Neutrophil (primary cell): Measurements from ENCODE around the gene TEF.
A peak's percentile ranks its signal among the peaks of the same experiment; 100 is the strongest.

Source experiments
- H3K27ac ChIP-seq: fragments of 200-600 bp; sonication (generic); 2 replicates; pipeline ENCODE4 v1.5.1; 2016; ENCODE audit warnings: mild to moderate bottlenecking, moderate library complexity
- H3K27me3 ChIP-seq: fragments of 200-600 bp; sonication (generic); 2 replicates; pipeline ENCODE4 v1.6.0; 2016; ENCODE audit warnings: mild to moderate bottlenecking
- H3K36me3 ChIP-seq: fragments of 200-600 bp; sonication (generic); 2 replicates; pipeline ENCODE4 v1.5.1; 2017
- H3K4me1 ChIP-seq, 2 experiments: fragments of 200-600 bp in 1 of 2; sonication (generic) in 1 of 2; 1 replicate in 1 of 2; 2 replicates in 1 of 2; pipeline versions ENCODE4 v1.5.1 to v1.6.1; 2013 to 2016; ENCODE audit warnings: low read depth in 1 of 2, low read length in 1 of 2, mild to moderate bottlenecking in 1 of 2, moderate library complexity in 1 of 2; ENCODE audit not compliant: control insufficient read depth in 1 of 2, insufficient read depth in 1 of 2
- H3K4me3 ChIP-seq, 2 experiments: fragments of 200-600 bp in 1 of 2; sonication (generic) in 1 of 2; 1 replicate in 1 of 2; 2 replicates in 1 of 2; pipeline ENCODE4 v1.5.1; 2013 to 2016; ENCODE audit warnings: low read depth in 1 of 2, low read length in 1 of 2, mild to moderate bottlenecking in 1 of 2, moderate library complexity in 1 of 2
- H3K9me3 ChIP-seq: fragments of 200-600 bp; sonication (generic); 2 replicates; pipeline ENCODE4 v1.5.1; 2016
- TF ChIP-seq, protein P1 (sequence below): fragments of 200-600 bp; sonication (generic); IDR thresholded peaks from 2 replicates; pipeline ENCODE4 v1.5.1; 2016; ENCODE audit warnings: antibody characterized with exemption

The TEF gene

DNA sequence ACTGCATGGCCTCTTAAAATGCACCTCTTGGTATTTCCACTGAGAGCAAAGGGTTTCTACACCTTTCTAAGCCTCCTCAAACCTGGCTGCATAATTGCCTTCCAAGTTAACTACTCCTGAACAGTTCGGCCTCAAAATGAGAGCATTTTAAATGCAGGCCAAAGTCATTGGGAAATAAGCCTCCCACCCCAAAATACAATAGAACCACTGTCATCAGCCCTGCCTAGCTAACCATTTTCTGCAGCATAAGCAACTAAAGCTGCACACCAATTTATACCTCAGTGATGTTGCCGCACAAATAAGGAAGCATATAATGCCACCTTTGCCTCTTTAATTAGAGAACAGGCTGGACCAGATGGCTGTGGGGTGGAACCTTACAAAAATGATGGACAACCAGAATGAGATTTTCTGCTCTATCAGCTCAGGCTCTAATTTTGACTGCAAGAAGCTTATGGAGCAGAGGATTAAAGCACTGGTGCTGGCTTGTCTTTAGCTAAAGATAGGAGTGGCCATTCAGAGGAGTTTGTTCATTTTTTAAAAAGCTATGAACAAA, 60.6 kb downstream of the TEF start:
- peaks cover 3% of the 10 kb centered on the region for H3K36me3 ChIP-seq
- no peaks in the 10 kb centered on the region for H3K9me3 ChIP-seq
- no peaks in the 10 kb centered on the region for H3K27me3 ChIP-seq
- peak overlapping the region; percentile 15 for H3K27ac ChIP-seq
- peaks cover 23 to 25% of the 10 kb centered on the region in 2 experiments for H3K4me1 ChIP-seq
- H3K4me3 ChIP-seq = no peak overlapping the region
- TF ChIP-seq, protein P1, sequence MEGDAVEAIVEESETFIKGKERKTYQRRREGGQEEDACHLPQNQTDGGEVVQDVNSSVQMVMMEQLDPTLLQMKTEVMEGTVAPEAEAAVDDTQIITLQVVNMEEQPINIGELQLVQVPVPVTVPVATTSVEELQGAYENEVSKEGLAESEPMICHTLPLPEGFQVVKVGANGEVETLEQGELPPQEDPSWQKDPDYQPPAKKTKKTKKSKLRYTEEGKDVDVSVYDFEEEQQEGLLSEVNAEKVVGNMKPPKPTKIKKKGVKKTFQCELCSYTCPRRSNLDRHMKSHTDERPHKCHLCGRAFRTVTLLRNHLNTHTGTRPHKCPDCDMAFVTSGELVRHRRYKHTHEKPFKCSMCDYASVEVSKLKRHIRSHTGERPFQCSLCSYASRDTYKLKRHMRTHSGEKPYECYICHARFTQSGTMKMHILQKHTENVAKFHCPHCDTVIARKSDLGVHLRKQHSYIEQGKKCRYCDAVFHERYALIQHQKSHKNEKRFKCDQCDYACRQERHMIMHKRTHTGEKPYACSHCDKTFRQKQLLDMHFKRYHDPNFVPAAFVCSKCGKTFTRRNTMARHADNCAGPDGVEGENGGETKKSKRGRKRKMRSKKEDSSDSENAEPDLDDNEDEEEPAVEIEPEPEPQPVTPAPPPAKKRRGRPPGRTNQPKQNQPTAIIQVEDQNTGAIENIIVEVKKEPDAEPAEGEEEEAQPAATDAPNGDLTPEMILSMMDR = no peak

DNA sequence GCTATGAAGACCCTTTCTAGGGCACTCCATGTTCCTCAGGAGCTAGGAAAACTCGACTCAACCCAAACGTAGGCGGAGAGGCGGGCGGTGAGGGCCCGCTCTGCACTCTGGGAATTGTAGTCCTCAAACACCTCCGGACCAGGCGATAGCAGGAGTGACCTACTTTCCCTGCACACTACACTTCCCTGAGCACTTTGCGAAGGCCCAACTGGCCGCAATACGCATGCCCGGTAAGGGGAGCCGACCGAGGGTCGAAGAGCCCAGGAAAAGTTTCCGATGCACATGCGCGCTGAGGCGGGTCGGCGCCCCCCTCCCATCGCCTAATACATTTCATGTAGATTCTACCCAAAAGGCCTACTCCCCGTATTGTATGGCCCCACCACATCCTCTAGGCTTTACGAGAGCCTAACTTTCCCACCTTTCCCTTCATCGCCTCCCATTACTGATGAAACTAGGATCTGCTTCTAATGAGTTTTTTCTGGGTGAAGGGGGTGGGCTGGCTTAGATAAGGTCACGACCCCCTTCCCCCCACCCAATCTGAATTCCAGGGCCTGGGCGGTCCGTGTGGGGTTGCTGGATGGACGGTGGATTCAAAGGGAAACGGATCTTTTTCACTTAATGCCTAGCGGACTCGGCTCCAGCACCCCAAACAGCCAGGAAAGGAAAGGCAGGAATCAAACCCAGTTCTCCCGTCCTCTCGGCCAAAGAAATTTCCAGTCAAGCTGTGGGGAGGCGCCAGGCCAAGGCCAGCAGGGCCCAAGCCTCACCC, 62.8 kb downstream of the TEF start:
- H3K27ac ChIP-seq = peak overlapping the region; percentile 87
- peaks cover 33 to 38% of the 10 kb centered on the region in 2 experiments for H3K4me1 ChIP-seq
- H3K9me3 ChIP-seq = no peaks in the 10 kb centered on the region
- H3K36me3 ChIP-seq = no peaks in the 10 kb centered on the region
- TF ChIP-seq, protein P1 = peak; percentile 30
- no peaks in the 10 kb centered on the region for H3K27me3 ChIP-seq
- H3K4me3 ChIP-seq = peak overlapping the region; percentile 93 to 94

DNA sequence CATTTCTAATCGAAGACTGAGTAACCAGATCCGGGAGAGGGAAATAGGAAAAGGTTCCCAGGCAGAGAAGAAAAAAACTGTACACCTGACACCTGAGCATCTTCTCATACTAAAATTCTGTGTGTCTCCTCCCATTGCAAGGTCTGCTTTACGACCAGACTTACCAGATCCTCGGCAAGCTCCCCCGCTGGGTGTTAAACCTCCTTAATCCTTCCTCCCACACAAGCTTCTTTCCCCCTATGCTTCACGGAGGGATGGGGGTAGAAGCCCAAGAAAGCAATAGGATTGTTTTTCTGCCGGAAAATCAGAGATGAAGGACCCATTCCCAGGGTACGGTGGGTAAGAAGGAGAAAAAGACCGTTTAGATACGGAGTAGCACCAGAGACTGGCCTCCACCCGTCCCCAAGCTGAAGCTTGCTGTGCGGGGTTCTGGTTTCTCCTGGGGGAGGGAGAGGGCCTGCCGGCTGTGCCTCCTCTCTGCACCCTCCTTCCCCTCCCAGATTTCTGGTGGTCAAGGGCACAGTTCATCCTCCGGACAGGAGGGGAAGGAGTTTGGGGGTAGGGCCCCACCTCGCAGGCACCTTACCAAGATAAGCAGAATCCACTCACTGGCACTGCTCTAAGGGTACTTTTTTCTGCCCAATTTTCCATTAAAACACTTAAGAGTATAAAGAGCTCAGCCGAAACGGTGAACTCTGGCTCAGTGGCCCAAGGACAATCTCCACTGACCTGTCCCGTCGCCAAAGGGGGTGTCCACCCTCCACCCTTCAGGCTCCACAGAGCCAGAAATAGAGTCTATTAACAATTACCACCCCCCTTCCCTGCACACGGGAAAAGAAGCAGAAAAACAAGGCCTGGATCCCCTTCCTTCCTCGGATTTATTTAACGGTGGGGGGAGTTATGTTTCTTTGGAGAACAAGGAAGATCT, 63.7 kb downstream of the TEF start:
- Histone ChIP-seq H3K27ac (peak overlapping the region; percentile 87), H3K9me3 (no peaks in the 10 kb centered on the region), H3K4me1 (peaks cover 33 to 38% of the 10 kb centered on the region in 2 experiments), H3K27me3 (no peaks in the 10 kb centered on the region), H3K4me3 (peak overlapping the region; percentile 93 to 94), H3K36me3 (no peaks in the 10 kb centered on the region)
- TF ChIP-seq, protein P1 = no peak

DNA sequence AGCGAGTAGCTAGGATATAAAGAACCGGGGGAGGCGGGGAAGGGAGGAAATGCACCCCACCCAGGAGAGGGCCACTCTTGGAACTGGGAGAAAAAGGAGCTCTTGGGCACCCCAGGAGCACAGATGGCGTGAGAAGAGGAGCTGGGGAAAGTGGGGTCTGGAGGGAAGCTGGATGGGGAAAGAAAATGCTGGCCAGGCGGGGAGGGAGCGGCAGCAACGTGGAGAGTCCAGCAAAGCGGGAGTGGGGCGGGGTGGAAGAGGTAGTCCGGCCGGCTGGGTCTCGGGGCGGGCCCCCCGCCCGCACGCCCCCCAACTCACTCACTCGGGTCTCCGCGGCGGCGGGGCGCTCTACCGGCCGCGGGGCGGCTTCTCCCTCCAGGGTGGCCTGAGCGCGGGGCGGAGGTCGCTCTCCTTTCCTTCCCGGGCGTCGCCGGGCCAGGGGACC, 64.3 kb downstream of the TEF start:
- H3K9me3 ChIP-seq = no peaks in the 10 kb centered on the region
- peak overlapping the region; percentile 87 for H3K27ac ChIP-seq
- H3K4me1 ChIP-seq = peaks cover 33 to 38% of the 10 kb centered on the region in 2 experiments
- TF ChIP-seq, protein P1 = no peak
- H3K4me3 ChIP-seq = peak overlapping the region; percentile 93 to 94
- no peaks in the 10 kb centered on the region for H3K27me3 ChIP-seq
- no peaks in the 10 kb centered on the region for H3K36me3 ChIP-seq

DNA sequence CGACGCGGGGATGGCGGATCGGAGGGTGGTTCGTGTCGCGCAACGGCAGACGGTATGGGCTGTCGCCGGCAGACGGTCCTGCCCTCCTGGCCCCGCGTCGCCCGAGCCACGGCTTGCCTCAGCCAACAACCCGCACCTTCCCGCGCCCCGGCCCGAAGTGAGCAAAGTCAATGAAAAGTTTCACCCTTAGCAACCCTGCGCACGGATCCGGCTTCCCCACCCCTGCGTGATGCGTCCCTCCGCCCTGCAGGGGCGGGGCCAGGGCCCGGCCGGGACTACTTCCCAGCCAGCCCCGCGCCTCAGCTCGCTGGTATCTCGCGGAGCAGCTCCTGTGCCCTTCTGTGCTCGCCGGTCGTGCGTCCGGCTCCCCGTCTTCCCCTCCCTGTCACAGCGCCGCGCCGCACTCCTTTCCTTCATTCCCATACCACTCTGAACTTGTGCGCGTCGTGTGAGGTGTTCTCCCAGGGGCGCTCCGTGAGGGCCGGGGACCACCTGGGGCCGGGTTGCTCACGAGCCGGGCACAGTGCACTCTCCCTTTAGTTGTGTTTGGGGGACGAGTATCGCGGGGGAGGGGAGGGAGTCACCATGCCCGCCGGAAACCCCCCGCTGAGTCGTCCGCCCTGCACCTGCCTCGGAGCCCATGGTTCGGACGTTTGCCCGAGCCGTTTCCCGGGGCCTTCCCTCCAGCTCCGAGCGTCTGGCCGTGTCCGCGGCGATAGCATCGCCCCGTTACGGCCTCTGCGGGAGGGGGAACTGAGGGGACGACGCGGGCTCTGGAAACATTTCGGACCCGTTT, 65.1 kb downstream of the TEF start, which contains the start of gene TOB2:
Gene TOB2 (minus strand): TSS at position 163 of the 796 bp plus-strand sequence. CDS start 9,456 bp downstream, outside the sequence.
- Histone ChIP-seq H3K27me3 (no peaks in the 10 kb centered on the region), H3K36me3 (no peaks in the 10 kb centered on the region), H3K27ac (peak within 1 kb of the TSS; percentile 87), H3K4me1 (peaks cover 33 to 38% of the 10 kb centered on the region in 2 experiments), H3K4me3 (peak within 1 kb of the TSS; percentile 93 to 94), H3K9me3 (no peaks in the 10 kb centered on the region)
- TF ChIP-seq, protein P1 = peak; percentile 18
